Fibroblast of skin of left quadriceps (primary cell): ENCODE results near the gene CCDC191.

Experiments
- DNase-seq, 2 experiments: peaks; one replicate each; pipeline ENCODE4 v3.0.0-alpha.2; 2013; ENCODE audit warnings: low read depth in 2 of 2

The CCDC191 gene, protein sequence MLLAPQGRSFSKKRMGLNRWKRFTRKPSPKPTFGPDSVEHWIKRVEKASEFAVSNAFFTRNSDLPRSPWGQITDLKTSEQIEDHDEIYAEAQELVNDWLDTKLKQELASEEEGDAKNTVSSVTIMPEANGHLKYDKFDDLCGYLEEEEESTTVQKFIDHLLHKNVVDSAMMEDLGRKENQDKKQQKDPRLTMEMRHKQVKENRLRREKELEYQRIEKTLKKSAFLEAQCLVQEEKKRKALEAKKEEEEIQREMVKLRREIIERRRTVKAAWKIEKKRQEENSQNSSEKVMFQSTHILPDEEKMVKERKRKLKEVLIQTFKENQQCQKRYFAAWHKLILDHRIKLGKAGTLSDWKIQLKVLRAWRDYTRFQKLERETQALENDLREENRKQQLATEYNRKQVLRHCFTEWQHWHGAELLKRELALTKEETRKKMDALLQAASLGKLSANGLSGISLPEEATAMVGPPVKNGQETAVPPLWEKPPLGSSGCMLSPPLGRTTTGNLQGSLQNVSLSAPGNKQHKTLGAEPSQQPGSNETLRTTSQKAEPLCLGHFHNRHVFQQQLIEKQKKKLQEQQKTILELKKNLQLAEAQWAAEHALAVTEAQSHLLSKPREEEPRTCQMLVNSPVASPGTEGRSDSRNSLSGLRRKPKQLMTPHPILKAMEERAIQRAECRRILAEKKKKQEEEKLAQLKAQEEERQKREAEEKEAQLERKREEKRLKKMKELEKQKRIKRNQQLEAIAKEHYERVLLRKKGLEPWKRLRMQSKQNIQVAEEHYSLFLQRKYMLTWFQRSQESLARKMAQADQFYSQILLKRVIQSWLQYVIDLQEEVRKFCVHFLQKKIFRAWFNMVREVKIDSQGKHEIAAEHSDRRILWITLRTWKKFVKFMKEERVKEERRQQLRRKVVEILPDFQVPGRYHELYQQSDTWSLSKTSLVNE

DNA sequence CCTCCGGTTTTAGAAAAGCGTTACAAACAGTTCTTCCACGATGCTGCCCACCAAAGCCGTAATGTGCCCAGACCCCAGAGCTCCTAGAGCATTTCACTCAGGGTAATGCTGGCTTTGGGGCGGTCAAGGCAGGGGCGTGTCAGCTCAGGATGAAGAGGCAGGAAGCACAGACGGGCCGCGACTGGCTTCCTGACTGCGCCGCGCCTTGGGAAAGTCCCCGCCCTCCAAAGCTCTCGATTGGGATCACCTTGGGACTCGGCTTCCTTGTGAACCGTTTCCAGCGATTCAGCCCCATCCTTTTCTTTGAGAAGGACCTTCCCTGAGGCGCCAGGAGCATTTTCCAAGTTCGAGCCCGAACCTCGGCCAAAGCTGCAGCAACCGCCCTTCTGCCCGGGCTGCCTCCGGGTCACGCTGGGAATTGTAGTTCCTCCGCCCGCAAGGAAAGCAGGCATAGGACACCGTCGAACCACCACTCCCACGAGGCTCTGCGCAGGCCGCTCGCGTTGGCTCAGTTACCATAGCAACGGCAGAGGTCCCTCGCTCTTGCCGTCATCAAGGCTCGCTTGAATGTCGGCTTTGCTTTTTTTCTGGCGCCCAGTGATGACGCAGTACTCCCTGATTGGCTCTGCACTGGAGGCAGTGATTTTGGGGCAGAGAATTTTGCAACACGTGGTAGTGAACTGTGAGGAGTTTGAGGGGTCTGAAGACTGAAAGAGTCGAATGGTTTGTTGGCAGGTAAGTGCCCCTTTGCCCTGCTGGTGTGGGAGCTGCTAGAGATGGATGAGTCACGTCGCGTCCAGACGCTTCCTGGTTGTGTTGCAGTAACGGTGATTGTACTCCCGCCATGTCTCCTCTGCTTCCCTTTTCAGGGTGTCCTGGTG, at the start of gene CCDC191, which contains the start of gene QTRT2:
TSS of gene CCDC191 (minus strand) at position 397 of the 881 bp plus-strand sequence. CDS start at position 337, 60 bp downstream.
TSS of gene QTRT2 (plus strand) at position 608 of the 881 bp plus-strand sequence. CDS start 8,521 bp downstream, outside the sequence.
- peak; percentile 99 for DNase-seq

DNA sequence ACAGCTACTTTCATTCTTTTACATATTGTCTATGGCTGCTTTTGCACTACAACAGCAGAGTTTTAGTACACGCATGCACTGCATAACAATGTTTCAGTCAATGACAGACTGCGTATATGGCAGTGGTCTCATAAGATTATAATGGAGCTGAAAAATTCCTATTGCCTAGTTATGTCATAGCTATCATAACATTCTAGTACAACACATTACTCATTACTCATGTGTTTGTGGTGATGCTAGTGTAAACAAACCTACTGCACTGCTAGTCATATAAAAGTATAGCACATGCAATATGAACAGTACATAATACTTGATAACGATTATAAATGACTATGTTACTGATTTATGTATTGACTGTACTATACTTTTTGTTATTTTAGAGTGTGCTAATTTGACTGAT, 48.1 kb upstream of the CCDC191 start:
- DNase-seq: no peak

DNA sequence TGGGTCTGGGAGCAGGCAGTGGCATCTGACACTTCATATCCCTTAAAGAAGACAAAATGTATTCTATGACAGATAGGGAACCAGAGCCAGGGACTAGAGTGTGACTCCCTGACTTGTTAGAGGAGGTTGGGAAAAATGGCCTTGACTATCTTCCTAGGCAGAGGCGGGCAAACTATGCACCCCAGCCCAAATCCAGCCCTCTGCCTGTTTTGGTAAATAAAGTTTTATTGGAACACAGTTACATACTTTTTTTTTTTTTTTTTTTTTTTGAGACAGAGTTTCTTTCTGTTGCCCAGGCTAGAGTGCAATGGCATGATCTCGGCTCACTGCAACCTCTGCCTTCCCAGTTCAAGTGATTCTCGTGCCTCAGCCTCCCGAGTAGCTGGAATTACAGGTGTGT, 47.5 kb upstream of the CCDC191 start:
- no peak for DNase-seq

DNA sequence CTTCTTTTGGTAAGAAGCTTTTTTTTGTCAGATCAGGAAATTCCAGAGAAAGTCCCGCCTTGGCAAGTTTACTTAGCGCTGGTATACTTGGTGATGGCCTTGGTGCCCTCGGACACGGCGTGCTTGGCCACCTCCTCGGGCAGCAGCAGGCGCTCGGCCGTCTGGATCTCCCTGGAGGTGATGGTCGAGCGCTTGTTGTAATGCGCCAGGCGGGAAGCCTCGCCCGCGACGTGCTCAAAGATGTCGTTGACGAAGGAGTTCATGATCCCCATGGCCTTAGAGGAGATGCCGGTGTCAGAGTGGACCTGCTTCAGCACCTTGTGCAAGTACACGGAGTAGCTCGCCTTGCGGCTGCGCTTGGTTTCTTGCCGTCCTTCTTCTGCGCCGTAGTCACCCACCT, 46.9 kb upstream of the CCDC191 start:
- no peak for DNase-seq

DNA sequence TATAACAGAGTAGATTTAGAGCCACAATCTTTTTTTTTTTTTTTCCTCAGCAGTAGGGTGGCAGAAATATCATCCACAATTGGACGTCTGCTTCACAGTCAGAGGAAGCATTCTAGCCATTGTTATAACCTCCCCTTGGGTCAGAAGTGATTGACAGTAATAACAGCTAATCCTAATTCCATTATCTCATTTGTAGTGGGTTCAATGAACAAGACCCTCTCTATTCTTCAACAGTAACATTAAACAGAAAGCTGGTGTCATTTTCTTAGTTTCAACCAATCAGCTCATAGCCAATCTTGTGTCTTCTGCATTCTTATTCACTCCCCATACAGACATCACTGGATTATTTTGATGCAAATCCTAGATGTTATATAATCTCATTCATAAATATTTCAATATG, 44.8 kb upstream of the CCDC191 start:
- no peak for DNase-seq

DNA sequence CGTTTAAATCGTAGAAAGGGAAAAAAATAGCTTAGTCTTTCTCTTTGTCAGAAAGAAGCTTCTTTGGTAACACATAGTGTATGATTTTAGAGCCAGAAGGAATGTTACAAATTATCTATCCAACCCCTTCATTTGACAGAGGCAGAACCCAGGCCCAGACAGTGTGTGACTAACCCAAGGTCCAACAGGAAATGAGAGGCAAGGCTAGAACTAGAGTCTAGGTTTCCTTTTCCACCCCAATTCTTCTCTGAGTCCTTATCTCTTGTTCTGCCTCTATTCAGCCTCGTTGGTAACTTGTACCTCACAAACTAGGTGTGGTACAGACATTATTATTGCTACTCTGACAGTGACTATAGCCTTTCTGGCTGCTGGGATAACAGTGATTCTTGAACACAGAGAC, 39.5 kb upstream of the CCDC191 start:
- DNase-seq: no peak

DNA sequence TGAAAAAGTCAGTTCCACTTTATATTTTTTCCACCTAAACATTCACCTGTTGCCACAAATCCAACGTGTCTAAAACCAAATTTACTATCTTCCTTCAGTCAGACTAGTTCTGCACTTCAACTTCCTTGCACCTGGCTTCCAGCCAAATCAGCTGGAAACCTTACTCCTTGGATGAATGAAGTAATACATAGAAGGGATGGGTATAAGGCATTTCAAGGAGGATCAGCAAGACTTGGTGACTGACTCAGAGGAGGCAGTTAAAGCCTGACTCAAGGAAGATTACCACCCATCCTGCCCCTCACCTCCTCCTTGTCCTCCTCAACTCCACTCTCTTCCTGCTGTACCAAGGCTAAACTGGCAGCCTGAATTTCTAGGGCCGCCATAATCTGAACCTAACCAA, 37.3 kb upstream of the CCDC191 start:
- peak; percentile 51 to 63 for DNase-seq

DNA sequence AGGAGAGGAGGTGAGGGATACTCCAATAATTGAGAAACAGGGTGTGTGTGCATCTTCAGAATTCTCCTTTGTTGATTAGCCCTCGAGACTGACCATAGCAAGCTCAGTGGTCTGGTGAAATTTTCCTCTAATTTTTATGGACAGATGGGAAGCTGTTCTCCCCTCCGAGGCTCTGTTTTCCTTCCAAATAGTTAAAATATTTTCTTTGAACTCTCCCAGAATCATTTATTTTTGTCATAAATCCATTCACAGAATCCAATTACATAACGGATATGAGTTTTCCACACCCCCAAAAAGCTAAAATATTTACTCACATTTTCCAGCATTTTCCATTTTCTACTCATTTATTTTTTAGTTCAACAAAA, 36.7 kb upstream of the CCDC191 start:
- no peak for DNase-seq

DNA sequence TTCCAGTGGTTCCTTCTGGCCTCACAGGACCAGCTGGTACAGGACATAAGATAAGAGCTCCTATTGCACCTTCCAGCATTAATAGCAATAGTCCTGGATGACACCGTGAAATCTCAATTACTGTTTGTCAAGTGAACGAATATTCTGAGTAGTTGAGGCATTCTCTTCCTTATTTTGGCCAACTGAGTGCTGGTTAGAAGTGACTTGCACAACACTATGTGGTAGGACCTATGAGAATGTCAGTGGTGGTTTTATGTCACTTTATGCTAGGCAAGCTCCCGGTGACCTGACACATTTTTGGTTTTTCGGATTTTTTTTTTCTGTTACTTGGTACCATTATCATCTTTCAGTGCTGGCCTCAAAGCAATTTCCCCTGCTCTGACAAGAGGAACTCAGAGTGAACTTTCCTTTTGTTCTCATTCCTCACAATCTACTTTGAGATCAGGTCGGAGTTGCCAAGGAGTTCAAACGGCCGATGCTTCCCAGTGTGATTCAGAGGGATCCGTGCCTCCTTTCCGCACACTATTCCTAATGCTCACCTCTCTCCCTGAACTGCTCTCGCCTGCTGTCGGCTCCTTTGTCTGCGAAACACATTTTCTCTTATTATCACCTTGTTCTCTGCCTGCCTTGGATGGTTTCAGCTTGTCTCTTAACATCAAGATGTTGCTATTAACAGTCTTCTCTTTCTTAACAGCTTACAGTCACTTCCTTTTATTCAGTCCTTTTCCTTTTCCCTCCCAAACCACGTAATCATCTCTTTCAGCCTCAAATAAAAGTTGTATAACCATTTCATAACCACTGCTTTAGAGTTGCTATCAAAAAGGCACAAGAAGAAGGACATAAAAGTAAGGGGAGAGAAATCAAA, 36.1 kb upstream of the CCDC191 start:
- DNase-seq: no peak

DNA sequence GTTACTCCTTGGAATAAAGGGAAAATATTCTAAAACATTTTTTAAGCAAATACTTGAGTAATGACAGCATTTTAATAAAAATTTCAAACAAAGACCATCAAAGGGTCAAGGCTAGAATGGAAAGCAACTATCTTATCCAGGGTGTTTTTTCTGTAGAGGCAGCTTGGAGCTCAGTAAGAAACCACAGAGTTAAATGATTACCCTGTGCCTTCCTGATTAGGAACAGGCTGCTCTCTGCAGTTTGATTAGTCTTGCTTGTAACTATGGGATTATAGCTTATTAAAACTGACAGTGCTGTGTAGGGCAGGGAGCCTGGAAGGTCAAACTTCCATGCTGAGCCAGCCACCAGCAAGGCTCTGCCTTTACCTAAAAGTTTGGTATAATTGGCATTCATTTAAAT, 33.3 kb upstream of the CCDC191 start:
- no peak for DNase-seq

DNA sequence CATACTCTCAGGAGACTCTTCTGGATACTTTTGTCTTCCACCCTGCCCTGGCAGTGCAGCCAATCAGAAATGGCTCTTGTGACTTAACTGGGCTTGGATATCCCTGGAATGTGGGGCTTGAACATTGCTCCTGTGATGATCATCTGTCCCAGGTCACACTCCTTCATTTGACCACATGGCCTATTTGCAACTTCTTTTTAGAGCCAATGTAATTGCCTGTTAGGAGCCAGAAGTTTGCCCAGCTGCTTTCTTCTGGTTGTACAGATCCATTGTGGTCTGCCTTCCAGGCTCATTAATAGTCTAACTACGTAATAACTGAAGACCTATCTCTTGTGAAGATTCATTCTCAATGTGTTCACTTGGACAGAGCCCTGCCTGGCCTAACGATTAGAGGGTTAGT, 30.0 kb upstream of the CCDC191 start:
- no peak for DNase-seq

DNA sequence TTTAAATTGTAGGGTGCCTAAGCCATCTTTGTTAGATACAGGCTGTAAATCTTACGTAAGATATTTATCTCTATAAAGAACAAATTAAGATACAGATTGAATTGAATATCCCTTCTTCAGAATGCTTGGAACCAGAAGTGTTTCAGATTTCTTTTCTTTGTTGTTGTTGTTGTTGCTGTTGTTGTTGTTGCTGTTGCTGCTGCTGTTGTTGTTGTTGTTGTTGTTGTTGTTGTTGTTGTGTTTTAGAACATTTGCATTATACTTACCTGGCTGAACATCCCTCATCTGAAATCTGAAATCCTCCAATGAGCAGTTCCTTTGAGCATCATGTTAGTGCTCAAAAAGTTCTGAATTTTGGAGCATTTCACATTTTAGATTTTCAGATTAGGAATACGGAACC, 26.8 kb upstream of the CCDC191 start:
- DNase-seq: no peak

DNA sequence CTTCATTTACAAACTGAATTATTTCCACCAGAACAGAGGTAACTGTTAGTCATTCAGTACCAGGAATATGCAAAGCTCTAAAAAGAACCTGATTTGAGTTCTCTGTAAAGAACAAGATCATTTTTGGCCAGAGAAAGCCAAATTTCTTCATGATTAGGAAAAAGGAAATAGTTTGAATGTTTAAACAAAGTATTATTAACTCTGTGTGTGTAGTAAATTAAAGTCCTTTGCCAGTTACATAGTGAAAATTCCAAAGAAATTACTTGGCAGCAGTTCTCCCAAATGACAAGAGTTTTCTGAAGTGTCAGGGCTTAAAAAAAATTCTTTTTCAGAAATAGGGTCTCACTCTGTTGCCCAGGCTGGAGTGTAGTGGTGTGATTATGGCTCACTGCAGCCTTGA, 24.7 kb upstream of the CCDC191 start:
- DNase-seq: peak; percentile 46 to 48

DNA sequence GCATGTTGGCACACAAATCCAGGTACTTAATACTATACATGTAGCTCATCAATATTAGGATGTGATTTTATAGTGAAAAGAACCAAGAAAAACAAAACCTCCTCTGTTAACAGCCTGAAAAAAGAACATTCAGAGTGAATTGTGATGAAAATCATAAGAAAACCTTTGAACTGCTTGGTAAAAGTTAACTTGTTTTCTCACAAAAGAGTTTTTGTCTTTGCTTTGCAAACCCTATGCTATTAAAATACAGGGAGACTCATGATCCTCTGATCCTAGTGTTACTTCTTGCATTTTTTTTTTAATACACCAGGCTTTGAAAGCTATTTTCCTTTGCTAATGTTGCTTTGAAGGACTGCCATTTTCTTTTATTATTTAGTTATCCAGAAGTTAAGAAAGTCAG, 23.9 kb upstream of the CCDC191 start:
- DNase-seq: no peak

DNA sequence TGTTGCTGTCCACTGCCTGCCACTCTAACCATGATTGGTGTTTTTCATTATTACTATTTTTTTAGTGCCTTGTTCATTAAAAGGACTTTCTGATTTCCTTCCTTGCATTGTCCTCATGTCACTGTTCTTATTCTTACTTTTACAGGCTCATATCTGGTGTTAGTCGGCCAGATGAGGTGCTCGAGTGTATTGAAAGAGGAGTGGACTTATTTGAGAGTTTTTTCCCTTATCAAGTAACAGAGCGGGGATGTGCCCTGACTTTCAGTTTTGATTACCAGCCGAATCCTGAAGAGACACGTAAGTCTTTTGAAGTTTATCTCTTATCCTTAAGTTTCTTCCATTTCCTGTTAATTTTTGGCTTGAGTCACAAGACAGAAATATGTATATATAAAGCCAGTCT, 23.4 kb upstream of the CCDC191 start:
- no peak for DNase-seq

DNA sequence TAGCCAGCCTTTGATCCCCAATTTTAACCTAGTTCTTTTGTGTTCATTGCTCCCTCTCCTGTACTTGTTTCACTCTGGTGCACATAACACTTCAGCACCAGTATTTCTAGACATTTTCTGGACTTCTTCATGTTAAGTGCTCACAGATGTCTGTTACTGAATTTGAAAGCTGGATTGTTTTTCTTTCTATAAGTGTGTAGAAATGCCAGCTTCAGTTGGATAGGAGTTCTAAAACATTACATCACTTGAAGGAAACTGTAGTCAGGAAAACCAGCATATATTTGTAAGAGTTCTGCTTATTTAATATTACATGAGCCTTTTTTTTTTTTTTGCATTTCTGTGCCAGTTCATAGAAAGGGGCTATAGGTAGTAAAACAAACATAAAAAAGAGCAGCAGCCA, 21.8 kb upstream of the CCDC191 start:
- DNase-seq: no peak

DNA sequence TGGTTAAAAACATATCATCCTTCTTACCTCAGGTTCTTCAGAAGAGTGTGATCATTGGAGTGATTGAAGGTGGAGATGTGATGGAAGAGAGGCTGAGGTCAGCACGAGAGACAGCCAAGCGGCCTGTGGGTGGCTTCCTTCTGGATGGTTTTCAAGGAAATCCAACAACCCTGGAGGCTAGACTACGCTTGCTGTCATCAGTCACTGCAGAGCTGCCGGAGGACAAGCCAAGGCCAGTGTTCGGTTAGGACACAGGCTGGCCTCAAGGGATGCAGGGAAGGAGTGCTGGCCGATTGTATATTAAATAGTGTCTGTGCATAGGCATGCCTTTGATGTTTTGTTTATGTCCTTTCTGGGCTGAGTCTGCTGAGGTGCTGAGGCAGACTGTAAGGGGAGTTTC, 20.4 kb upstream of the CCDC191 start:
- no peak for DNase-seq

DNA sequence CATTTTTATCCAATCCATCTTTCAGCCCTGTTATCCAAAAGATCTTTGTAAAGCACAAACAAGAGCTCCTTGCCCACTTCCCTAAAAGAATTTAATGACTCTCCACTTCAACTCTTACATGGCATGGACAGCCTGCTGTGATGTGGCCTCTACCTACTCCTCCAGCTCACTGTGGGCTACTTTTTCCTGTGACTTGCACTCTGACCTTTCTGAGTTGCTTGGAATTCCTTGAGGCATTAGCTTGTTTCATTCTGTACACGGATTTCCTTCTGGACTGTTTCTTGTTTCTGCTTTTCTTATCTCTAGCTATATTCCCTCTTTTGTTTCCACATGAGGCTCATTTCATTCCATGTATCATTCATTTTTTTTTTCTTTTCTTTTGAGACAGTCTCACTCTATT, 15.5 kb upstream of the CCDC191 start:
- DNase-seq: no peak

DNA sequence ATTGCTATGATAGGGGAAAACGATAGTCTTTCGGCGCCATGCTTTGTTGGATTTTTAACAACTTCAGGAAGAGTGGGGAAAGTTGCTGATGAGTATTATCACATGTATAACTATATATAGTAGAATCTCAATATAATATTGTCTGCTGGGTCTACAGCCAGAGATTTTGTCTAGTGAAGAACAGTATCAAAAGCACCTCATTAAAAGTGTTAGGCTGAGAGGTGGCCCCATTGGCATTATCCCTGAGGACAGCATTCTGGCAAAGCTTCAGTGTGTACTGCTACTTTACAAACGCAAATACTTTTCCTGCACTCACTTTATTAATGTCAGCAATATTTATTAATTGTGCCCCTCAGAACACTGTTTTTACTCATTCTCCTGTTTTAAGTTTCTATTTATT, 12.0 kb upstream of the CCDC191 start:
- no peak for DNase-seq

DNA sequence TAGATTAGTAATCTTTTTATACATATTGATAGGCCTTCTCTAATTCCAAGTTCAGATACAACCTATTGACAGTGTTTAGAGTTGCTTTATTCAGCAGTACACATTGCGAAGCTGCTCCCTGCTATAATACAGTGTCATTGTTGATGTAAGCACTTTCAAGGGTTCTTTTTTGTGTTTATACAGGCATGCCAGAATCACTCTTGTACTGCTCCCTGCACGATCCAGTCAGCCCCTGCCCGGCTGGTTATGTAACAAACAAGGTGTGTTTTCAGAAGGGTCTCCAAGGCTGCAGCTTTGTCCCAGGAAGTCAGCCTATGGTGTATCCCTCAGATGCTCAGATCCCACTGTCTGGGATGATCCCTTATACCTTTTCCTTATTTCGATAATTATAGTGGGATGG, 11.5 kb upstream of the CCDC191 start:
- no peak for DNase-seq
